Fibroblast of pulmonary artery (primary cell): ENCODE results near the gene ZNF215.
A peak's percentile ranks its signal among the peaks of the same experiment; 100 is the strongest.
"Not testable (repeated sequence)": the region's sequence is repeated elsewhere in the genome, so short reads cannot be mapped to it uniquely, and the experiment has no call there.

Experiments
- DNase-seq: peaks from one replicate; pipeline ENCODE4 v3.0.0-alpha.2; 2010; ENCODE audit warnings: low read depth
- H3K4me3 ChIP-seq: replicated peaks from 2 replicates; pipeline ENCODE4 v1.5.1; 2011; ENCODE audit warnings: low read depth, mild to moderate bottlenecking, control low read depth, low read length, moderate library complexity
- TF ChIP-seq, protein P1 (sequence below): IDR thresholded peaks from 2 replicates; pipeline ENCODE4 v1.5.1; 2011; ENCODE audit warnings: mild to moderate bottlenecking, control low read depth, low read length, inconsistent platforms; ENCODE audit errors: missing control alignments

ZNF215 gene

GRCh38 chr11:6926208-6927029, at the start of gene ZNF215:
Gene ZNF215, plus strand, starts transcription at chr11:6926426. Its CDS starts 5,847 bp downstream, at chr11:6932273.
- TF ChIP-seq, protein P1, sequence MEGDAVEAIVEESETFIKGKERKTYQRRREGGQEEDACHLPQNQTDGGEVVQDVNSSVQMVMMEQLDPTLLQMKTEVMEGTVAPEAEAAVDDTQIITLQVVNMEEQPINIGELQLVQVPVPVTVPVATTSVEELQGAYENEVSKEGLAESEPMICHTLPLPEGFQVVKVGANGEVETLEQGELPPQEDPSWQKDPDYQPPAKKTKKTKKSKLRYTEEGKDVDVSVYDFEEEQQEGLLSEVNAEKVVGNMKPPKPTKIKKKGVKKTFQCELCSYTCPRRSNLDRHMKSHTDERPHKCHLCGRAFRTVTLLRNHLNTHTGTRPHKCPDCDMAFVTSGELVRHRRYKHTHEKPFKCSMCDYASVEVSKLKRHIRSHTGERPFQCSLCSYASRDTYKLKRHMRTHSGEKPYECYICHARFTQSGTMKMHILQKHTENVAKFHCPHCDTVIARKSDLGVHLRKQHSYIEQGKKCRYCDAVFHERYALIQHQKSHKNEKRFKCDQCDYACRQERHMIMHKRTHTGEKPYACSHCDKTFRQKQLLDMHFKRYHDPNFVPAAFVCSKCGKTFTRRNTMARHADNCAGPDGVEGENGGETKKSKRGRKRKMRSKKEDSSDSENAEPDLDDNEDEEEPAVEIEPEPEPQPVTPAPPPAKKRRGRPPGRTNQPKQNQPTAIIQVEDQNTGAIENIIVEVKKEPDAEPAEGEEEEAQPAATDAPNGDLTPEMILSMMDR, result no peak
- H3K4me3 ChIP-seq, result peak within 1 kb of the TSS; percentile 91
- DNase-seq, result peak; percentile 90

GRCh38 chr11:6876914-6877313, 49.3 kb upstream of the ZNF215 start:
- no peak overlapping the region for H3K4me3 ChIP-seq
- TF ChIP-seq, protein P1, result no peak
- no peak for DNase-seq

- TF ChIP-seq, protein P1, result no peak
- H3K4me3 ChIP-seq, result no peak overlapping the region
- no peak for DNase-seq
Measured at GRCh38 chr11:6882751-6883150, 43.5 kb upstream of the ZNF215 start.

DNA sequence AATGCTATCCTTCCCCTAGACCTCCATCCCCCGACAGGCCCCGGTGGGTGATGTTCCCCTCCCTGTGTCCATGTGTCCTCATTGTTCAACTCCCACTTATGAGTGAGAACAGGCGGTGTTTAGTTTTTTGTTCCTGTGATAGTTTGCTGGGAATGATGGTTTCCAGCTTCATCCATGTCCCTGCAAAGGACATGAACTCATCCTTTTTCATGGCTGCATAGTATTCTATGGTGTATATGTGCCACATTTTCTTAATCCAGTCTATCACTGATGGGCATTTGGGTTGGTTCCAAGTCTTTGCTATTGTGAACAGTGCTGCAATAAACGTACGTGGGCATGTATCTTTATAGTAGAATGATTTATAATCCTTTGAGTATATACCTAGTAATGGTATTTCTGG, 38.5 kb upstream of the ZNF215 start:
- not testable (repeated sequence) for H3K4me3 ChIP-seq, DNase-seq

DNA sequence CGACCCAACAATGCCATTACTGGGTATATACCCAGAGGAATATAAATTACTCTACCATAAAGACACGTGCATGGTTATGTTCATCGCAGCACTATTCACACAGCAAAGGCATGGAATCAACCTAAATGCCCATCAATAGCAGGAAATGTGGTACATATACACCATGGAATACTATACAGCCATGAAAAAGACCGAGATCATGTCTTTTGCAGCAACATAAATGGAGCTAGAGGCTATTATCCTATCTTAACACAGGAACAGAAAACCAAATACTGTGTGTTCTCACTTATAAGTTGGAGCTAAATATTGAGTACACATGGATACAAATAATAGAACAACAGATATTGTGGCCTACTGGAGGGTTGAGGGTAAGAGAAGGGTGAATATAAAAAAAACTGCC, 37.4 kb upstream of the ZNF215 start:
- DNase-seq, result no peak
- H3K4me3 ChIP-seq, result no peak overlapping the region
- TF ChIP-seq, protein P1, result no peak

DNA sequence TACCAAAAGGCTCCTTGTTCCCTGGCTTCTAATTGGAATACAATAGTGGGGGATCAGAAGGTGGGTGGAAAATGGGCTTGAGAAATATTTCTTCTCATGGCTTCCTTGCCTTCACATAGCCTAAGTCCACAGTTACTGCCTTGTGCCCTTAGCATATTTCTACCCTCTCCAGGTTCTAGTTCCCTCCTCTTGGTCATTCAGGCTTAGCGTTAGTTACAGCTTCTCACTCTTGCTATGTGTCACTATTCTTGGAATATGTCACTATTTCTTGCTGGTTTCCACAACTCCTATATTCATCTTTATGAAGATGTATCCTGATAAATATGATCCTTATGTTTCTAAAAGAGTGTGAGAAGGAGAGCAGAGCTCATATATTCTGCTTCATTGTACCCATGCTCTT, 36.4 kb upstream of the ZNF215 start:
- no peak overlapping the region for H3K4me3 ChIP-seq
- TF ChIP-seq, protein P1, result no peak
- DNase-seq, result no peak

GRCh38 chr11:6892400-6892799, 33.8 kb upstream of the ZNF215 start, which contains the start of gene OR2D2:
Gene OR2D2, minus strand, starts transcription at chr11:6892500. Its CDS starts 0 bp downstream, at chr11:6892500.
- no peak for DNase-seq
- TF ChIP-seq, protein P1, result no peak
- no peak within 1 kb of the TSS for H3K4me3 ChIP-seq
